ENCODE measurements around the gene LRRC14B.
"Not testable (repeated sequence)": the region's sequence is repeated elsewhere in the genome, so short reads cannot be mapped to it uniquely, and the experiment has no call there.

- TF ChIP-seq CTCF, POLR2A (IDR thresholded peaks at IDR 0.05): not testable (repeated sequence)
Observed at GRCh38 chr5:235527-235926, 44.2 kb downstream of the LRRC14B start.
